GM23338 (cell line): ENCODE measurements around the gene RAMP1. TPM values are rescaled to one million over a fixed set of nuclear protein-coding genes. Genes with fewer than 3 reads are reported as not detected.
"Not testable (repeated sequence)": the region's sequence is repeated elsewhere in the genome, so short reads cannot be mapped to it uniquely, and the experiment has no call there.

Source experiments
- ATAC-seq: fragments of 200-7000 bp; cut with Tn5 transposase; 3 replicates; pipeline ENCODE4 v1.9.1; 2020
- DNase-seq: peaks from one replicate; pipeline ENCODE4 v3.0.0-alpha.2; 2015; ENCODE audit warnings: low spot score
- H2AFZ ChIP-seq: fragments of 200-600 bp; sonication (generic); 2 replicates; pipeline ENCODE4 v1.8.0; 2016; ENCODE audit warnings: antibody characterized with exemption, mild to moderate bottlenecking, moderate library complexity
- H3F3A ChIP-seq: fragments of 200-600 bp; sonication (generic); replicated peaks from 2 replicates; pipeline ENCODE4 v1.8.0; 2017; ENCODE audit warnings: antibody characterized with exemption, mixed run types, low read depth
- H3K27ac ChIP-seq: fragments of 200-600 bp; sonication (generic); 2 replicates; pipeline ENCODE4 v1.6.1; 2016; ENCODE audit warnings: low read depth
- H3K27me3 ChIP-seq: fragments of 200-600 bp; sonication (generic); 2 replicates; pipeline ENCODE4 v1.8.0; 2016; ENCODE audit warnings: mild to moderate bottlenecking, mixed run types, moderate library complexity; ENCODE audit not compliant: insufficient read depth
- H3K36me3 ChIP-seq: fragments of 200-600 bp; sonication (generic); 2 replicates; pipeline ENCODE4 v1.8.0; 2016; ENCODE audit warnings: mild to moderate bottlenecking; ENCODE audit not compliant: insufficient read depth
- H3K4me1 ChIP-seq: fragments of 200-600 bp; sonication (generic); 2 replicates; pipeline ENCODE4 v1.8.0; 2016; ENCODE audit warnings: mild to moderate bottlenecking, moderate library complexity; ENCODE audit not compliant: insufficient read depth
- H3K4me2 ChIP-seq: fragments of 200-600 bp; sonication (generic); 2 replicates; pipeline ENCODE4 v1.7.1; 2017; ENCODE audit warnings: mixed run types
- H3K4me3 ChIP-seq: fragments of 200-600 bp; sonication (generic); 2 replicates; pipeline ENCODE4 v1.6.1; 2016; ENCODE audit warnings: mixed run types
- H3K79me2 ChIP-seq: fragments of 200-600 bp; sonication (generic); replicated peaks from 2 replicates; pipeline ENCODE4 v1.8.0; 2017; ENCODE audit warnings: mild to moderate bottlenecking; ENCODE audit not compliant: insufficient read depth
- H3K9me2 ChIP-seq: fragments of 200-600 bp; sonication (generic); 2 replicates; pipeline ENCODE4 v1.8.0; 2017; ENCODE audit not compliant: insufficient read depth
- H4K20me1 ChIP-seq: fragments of 200-600 bp; sonication (generic); replicated peaks from 2 replicates; pipeline ENCODE4 v1.8.0; 2017; ENCODE audit warnings: mild to moderate bottlenecking; ENCODE audit not compliant: insufficient read depth
- H3K27ac Mint-ChIP-seq: 2 replicates; pipeline ENCODE4 v1.8.0; 2020; ENCODE audit warnings: inconsistent platforms, mild to moderate bottlenecking, moderate library complexity, mixed read lengths
- H3K27me3 Mint-ChIP-seq: 3 replicates; pipeline ENCODE4 v1.8.0; 2022; ENCODE audit warnings: low read depth, mild to moderate bottlenecking, moderate library complexity, mixed read lengths, inconsistent platforms; ENCODE audit not compliant: insufficient read depth, poor library complexity
- H3K36me3 Mint-ChIP-seq: 3 replicates; pipeline ENCODE4 v1.8.0; 2021; ENCODE audit warnings: low read depth, mild to moderate bottlenecking, inconsistent platforms, moderate library complexity, mixed read lengths
- H3K4me1 Mint-ChIP-seq: 3 replicates; pipeline ENCODE4 v1.8.0; 2020; ENCODE audit warnings: mild to moderate bottlenecking, inconsistent platforms, mixed read lengths
- H3K4me3 Mint-ChIP-seq: 3 replicates; pipeline ENCODE4 v1.8.0; 2021; ENCODE audit warnings: moderate library complexity, mild to moderate bottlenecking, inconsistent platforms, mixed read lengths
- H3K9me3 Mint-ChIP-seq: 3 replicates; pipeline ENCODE4 v1.8.0; 2020; ENCODE audit warnings: moderate library complexity, mild to moderate bottlenecking, inconsistent platforms, mixed read lengths
- REST ChIP-seq: IDR thresholded peaks from one replicate; pipeline ENCODE4 v1.6.1; 2018; ENCODE audit warnings: antibody characterized with exemption; ENCODE audit not compliant: unreplicated experiment
- polyA plus RNA-seq: library from polyadenylated mRNA; unstranded; fragments of >200 nt; fragmentation: Nextera tagmentation; extraction: Ambion mirVana; gene quantifications from 2 replicates; pipeline ENCODE4 v1.2.1, GENCODE V29; 2016
- total RNA-seq: library from RNA; depleted of rRNA; stranded (reverse); fragments of >200 nt; shearing (Covaris generic); gene quantifications from 2 replicates; pipeline ENCODE4 v1.2.3, GENCODE V29; 2014
- TF ChIP-seq, protein P1 (sequence below): fragments of 250-450 bp; sonication (Bioruptor Pico); IDR thresholded peaks from 2 replicates; pipeline ENCODE4 v1.5.0; 2020; ENCODE audit warnings: mild to moderate bottlenecking, moderate library complexity

The RAMP1 gene
- total and polyA plus RNA-seq, 2 experiments from 2014 or later = 1.7 to 3.3 TPM

DNA sequence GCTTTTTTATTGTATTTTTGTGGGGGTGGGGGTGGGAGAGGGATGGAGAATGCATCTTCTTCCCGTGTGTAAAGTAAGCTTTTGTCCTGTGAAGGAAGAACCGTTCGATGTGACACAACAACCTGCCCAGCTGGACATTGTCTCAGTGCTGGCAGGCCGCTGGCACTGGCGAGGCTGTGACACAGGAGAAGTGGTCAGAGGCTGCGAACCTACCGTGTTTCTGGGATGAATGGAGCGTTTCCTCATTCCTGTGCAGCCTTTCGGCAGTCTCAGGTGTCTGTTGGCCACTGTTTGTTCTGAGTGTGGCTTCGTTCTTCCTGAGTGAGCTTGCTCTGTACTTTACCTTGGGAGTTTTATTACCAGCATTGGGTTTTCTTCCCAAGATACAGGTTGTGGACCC is 8.0 kb downstream of the RAMP1 start (continued):
- TF ChIP-seq, protein P1, sequence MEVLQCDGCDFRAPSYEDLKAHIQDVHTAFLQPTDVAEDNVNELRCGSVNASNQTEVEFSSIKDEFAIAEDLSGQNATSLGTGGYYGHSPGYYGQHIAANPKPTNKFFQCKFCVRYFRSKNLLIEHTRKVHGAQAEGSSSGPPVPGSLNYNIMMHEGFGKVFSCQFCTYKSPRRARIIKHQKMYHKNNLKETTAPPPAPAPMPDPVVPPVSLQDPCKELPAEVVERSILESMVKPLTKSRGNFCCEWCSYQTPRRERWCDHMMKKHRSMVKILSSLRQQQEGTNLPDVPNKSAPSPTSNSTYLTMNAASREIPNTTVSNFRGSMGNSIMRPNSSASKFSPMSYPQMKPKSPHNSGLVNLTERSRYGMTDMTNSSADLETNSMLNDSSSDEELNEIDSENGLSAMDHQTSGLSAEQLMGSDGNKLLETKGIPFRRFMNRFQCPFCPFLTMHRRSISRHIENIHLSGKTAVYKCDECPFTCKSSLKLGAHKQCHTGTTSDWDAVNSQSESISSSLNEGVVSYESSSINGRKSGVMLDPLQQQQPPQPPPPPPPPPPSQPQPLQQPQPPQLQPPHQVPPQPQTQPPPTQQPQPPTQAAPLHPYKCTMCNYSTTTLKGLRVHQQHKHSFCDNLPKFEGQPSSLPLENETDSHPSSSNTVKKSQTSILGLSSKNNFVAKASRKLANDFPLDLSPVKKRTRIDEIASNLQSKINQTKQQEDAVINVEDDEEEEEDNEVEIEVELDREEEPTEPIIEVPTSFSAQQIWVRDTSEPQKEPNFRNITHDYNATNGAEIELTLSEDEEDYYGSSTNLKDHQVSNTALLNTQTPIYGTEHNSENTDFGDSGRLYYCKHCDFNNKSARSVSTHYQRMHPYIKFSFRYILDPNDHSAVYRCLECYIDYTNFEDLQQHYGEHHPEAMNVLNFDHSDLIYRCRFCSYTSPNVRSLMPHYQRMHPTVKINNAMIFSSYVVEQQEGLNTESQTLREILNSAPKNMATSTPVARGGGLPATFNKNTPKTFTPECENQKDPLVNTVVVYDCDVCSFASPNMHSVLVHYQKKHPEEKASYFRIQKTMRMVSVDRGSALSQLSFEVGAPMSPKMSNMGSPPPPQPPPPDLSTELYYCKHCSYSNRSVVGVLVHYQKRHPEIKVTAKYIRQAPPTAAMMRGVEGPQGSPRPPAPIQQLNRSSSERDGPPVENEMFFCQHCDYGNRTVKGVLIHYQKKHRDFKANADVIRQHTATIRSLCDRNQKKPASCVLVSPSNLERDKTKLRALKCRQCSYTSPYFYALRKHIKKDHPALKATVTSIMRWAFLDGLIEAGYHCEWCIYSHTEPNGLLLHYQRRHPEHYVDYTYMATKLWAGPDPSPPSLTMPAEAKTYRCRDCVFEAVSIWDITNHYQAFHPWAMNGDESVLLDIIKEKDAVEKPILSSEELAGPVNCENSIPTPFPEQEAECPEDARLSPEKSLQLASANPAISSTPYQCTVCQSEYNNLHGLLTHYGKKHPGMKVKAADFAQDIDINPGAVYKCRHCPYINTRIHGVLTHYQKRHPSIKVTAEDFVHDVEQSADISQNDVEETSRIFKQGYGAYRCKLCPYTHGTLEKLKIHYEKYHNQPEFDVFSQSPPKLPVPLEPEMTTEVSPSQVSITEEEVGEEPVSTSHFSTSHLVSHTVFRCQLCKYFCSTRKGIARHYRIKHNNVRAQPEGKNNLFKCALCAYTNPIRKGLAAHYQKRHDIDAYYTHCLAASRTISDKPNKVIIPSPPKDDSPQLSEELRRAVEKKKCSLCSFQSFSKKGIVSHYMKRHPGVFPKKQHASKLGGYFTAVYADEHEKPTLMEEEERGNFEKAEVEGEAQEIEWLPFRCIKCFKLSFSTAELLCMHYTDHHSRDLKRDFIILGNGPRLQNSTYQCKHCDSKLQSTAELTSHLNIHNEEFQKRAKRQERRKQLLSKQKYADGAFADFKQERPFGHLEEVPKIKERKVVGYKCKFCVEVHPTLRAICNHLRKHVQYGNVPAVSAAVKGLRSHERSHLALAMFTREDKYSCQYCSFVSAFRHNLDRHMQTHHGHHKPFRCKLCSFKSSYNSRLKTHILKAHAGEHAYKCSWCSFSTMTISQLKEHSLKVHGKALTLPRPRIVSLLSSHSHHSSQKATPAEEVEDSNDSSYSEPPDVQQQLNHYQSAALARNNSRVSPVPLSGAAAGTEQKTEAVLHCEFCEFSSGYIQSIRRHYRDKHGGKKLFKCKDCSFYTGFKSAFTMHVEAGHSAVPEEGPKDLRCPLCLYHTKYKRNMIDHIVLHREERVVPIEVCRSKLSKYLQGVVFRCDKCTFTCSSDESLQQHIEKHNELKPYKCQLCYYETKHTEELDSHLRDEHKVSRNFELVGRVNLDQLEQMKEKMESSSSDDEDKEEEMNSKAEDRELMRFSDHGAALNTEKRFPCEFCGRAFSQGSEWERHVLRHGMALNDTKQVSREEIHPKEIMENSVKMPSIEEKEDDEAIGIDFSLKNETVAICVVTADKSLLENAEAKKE (CRISPR knock-in tag) = no peak
- no peak for TF ChIP-seq REST

DNA sequence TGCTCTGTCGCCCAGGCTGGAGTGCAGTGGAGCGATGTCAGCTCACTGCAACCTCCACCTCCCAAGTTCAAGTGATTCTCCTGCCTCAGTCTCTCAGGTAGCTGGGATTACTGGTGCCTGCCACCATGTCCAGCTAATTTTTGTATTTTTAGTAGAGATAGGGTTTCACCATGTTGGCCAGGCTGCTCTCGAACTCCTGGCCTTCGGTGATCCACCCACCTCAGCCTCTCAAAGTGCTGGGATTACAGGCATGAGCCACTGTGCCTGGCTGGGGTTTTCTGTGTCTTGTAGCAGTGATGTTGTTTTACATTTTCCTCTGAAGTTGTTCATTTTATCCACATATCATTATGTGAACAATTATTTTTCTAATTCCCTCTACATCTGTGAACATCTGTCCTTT is 8.7 kb downstream of the RAMP1 start:
- H3K9me3 Mint-ChIP-seq, H3K4me3 Mint-ChIP-seq, DNase-seq, H2AFZ ChIP-seq, H3K9me2 ChIP-seq, H3K4me1 ChIP-seq, H3K36me3 ChIP-seq, H3K27me3 Mint-ChIP-seq, H3K27ac ChIP-seq, H3F3A ChIP-seq, H3K4me2 ChIP-seq, H4K20me1 ChIP-seq, H3K36me3 Mint-ChIP-seq, H3K79me2 ChIP-seq, H3K4me3 ChIP-seq, ATAC-seq, H3K27me3 ChIP-seq, H3K27ac Mint-ChIP-seq: not testable (repeated sequence)
- H3K4me1 Mint-ChIP-seq = peaks cover 17% of the 10 kb centered on the region; the same call in 2 of the 3 replicates
